ENCODE results near the gene MAP4K3. TPM values are rescaled to one million over a fixed set of nuclear protein-coding genes. Genes with fewer than 3 reads are reported as not detected.
A peak's percentile ranks its signal among the peaks of the same experiment; 100 is the strongest.

The MAP4K3 gene
- total and polyA plus RNA-seq, 11 donors = 14.5 to 45.4 (median 33.4) TPM

GRCh38 chr2:39383146-39383545 is 53.9 kb downstream of the MAP4K3 start:
- Histone ChIP-seq H3K27me3 (no peaks in the 10 kb centered on the region), H3K36me3 (no peaks in the 10 kb centered on the region), H3K27ac (no peak overlapping the region), H3K4me3 (no peak overlapping the region), H3K4me1 (peaks cover 4 to 66% (median 48%) of the 10 kb centered on the region in 12 donors), H3K9me3 (peaks cover 0 to 7% (median 0%) of the 10 kb centered on the region in 12 donors)
- no peak for DNase-seq
- ATAC-seq = no peak
- intact Hi-C loops (cut with DNase I) = loop anchor here in 7 of 10 donors (5.0 to 10.0 kb wide), 8 partner anchors 49 to 312 kb away; partner anchors contain the start of gene MAP4K3 (in 3 of the 7)
- WGBS, 4 donors = 88 to 93% (median 91%) methylated on average over 6 of the region's 6 CpGs
- no peak for TF ChIP-seq POLR2A (IDR thresholded peaks at IDR 0.05)
- no peak for TF ChIP-seq CTCF (IDR thresholded peaks at IDR 0.05)

GRCh38 chr2:39381653-39382052 is 55.4 kb downstream of the MAP4K3 start:
- peak; percentile 13 to 52 (median 35) for ATAC-seq
- Histone ChIP-seq H3K9me3 (peaks cover 0 to 7% (median 0%) of the 10 kb centered on the region in 12 donors), H3K36me3 (peaks cover 0 to 4% (median 0%) of the 10 kb centered on the region in 9 donors), H3K4me1 (peaks cover 4 to 63% (median 46%) of the 10 kb centered on the region in 12 donors), H3K27me3 (no peaks in the 10 kb centered on the region), H3K4me3 (no peak overlapping the region), H3K27ac (peak overlapping the region in 11 of 12 donors; percentile 3 to 83 (median 23))
- intact Hi-C loops (cut with DNase I) = loop anchor here (2.0 to 10.0 kb wide), 11 partner anchors 51 to 313 kb away; partner anchors contain the start of gene MAP4K3 (in 5 of the 10)
- TF ChIP-seq POLR2A (IDR thresholded peaks at IDR 0.05) = no peak
- TF ChIP-seq CTCF (IDR thresholded peaks at IDR 0.05) = peak in 1 of 12 donors; percentile 8
- WGBS, 4 donors = 48 to 60% (median 52%) methylated on average over 5 of the region's 5 CpGs
- DNase-seq = peak in 1 of 5 donors; percentile 17

GRCh38 chr2:39380525-39381150 is 56.4 kb downstream of the MAP4K3 start:
- no peak overlapping the region for H3K4me3 ChIP-seq
- DNase-seq (no peak), ATAC-seq (peak in 3 of 4 donors; percentile 16 to 52 (median 47))
- TF ChIP-seq POLR2A (IDR thresholded peaks at IDR 0.05) (no peak), CTCF (IDR thresholded peaks at IDR 0.05) (no peak)
- peaks cover 4 to 61% (median 46%) of the 10 kb centered on the region in 12 donors for H3K4me1 ChIP-seq
- H3K36me3 ChIP-seq = peaks cover 0 to 11% (median 0%) of the 10 kb centered on the region in 9 donors
- peaks cover 0 to 5% (median 0%) of the 10 kb centered on the region in 12 donors for H3K9me3 ChIP-seq
- no peaks in the 10 kb centered on the region for H3K27me3 ChIP-seq
- 40 to 48% (median 43%) methylated on average over 2 of the region's 2 CpGs for WGBS, 4 donors
- H3K27ac ChIP-seq = peak overlapping the region; percentile 26 to 83 (median 55)
- intact Hi-C loops (cut with DNase I) = loop anchor here (2.0 to 10.0 kb wide), 11 partner anchors 52 to 314 kb away; partner anchors contain the start of gene MAP4K3 (in 5 of the 10)

Measured in heart left ventricle (tissue), 16 donors.